Posterior cingulate gyrus (tissue), 11 donors: Measurements from ENCODE around the gene GABRR1.

Source experiments
- DNase-seq, 10 donors: peaks; one replicate each; pipeline versions ENCODE4 v3.0.0 to v3.0.0-alpha.2; 2020 to 2021; ENCODE audit warnings: mixed read lengths in 3 of 10
- intact Hi-C: fragments of 100-400 bp; cut with DNase I; formaldehyde crosslinking; loops from one replicate; pipeline ENCODE4 v1.15.1; 2023

The GABRR1 gene

GRCh38 chr6:89221129-89221528, 4.0 kb upstream of the GABRR1 start:
- intact Hi-C loops = no loop called here
- DNase-seq = no peak

- no peak for DNase-seq
- intact Hi-C loops = no loop called here
Measured at GRCh38 chr6:89216411-89216810, 747 bp downstream of the GABRR1 start.

- intact Hi-C loops = no loop called here
- DNase-seq = no peak
Measured at GRCh38 chr6:89215391-89215790, 1.8 kb downstream of the GABRR1 start.

GRCh38 chr6:89214197-89214596, 3.0 kb downstream of the GABRR1 start:
- DNase-seq = no peak
- intact Hi-C loops = no loop called here

DNA sequence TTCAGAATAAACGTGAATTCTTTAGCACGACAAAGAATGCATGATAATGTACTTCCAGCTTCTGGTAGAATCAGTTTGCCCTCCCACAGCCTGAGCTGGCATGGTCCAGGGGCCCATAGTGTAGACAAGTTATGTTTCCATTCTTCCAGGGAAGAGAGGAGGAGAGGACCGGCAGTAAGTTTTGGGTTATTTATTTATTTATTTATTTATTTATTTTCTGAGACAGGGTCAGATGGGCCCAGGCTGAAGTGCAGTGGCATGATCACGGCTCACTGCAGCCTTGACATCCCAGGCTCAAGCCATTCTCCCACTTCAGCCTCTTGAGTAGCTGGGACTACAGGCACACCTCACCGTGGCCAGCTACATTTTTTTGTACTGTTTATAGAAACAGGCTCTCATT, 4.7 kb downstream of the GABRR1 start:
- no peak for DNase-seq
- intact Hi-C loops = no loop called here

- intact Hi-C loops = no loop called here
- DNase-seq = no peak
Measured at GRCh38 chr6:89209457-89209856, 7.7 kb downstream of the GABRR1 start.

DNA sequence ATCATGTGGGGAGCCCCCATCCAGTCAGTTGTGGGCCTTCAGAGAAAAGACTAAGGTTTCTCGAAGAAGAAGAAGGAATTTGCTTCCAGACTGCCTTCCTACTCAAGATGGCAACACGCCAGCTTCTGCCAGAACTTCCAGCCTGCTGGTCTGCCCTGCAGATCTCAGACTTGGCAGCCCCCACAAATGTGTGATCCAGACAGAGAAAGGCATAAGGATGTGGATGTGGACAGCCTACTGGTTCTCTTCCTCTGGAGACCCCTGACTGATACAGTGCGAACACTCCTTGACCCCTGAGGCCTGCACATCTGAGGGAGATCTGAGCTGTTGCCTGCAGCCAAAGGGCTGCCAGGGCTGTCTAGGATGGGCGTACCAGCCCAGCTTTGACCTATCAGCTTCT, 8.6 kb downstream of the GABRR1 start:
- intact Hi-C loops = no loop called here
- peak in 1 of 10 donors; percentile 17 for DNase-seq

DNA sequence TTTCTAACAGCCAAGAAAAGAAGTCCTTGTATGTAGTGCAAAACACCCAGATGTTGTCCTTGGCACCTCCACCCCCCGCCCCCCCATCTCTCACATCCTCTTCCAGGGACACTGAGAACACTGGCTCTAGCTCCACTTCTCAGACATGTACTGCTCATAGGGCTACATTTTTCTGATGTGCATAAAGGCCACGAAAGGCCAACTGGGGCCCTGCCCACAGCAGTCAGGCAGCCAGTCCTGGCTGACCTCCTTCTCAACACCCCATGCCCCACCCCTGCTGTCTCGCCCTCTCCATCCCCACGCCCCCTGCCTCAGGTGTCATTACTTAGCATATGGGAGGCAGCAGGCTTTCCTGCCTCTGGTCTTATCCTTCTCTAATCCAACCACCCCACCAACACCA, 11.3 kb downstream of the GABRR1 start:
- intact Hi-C loops = no loop called here
- no peak for DNase-seq

DNA sequence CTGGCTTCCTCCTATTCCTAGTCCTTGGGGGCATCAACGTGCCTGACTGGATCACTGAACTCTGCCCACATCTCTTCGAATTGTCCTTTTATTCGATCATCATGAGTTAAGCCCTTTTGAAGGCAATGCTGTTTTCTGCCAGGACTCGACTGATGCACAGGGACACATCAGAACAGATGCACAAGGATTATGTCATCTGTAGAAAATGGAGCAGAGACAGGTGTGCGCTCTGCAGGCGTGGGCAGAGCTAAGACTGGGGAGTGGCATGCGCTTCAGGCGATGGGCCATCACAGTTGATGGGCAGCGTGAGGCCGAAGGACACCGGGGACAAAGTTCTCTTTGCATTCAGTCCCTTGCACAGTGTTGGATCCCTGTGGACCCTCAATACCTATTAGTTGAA, 13.1 kb downstream of the GABRR1 start:
- intact Hi-C loops = no loop called here

DNA sequence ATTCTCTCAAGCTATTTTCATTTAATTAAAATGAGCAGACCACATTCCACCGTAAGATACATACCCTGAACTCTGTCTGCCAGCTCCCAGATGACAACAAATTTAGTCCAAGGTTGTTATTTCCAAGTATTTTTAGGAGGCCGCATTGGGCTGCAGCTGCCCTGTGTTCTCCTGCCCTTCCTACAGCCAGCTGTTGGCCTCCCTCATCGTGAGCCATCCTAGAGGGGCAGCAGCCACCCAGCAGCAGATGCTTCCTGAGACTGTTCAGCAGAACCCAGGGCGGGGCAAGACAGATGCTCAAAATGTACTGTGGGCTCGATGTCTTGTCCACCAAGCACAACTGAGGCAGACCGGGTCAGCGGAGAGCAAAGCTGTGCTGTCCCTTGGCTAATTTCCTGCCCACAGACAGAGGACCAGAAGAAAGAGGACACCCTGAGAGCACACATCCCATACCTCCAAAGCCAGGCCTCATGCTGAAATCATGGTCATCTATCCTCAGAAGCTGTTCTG, 16.4 kb downstream of the GABRR1 start:
- DNase-seq = no peak
- intact Hi-C loops = no loop called here

More for the DNA sequence above, 13.1 kb downstream of the GABRR1 start:
- no peak for DNase-seq

- no peak for DNase-seq
- intact Hi-C loops = no loop called here
Measured at GRCh38 chr6:89199579-89199978, 17.6 kb downstream of the GABRR1 start.

GRCh38 chr6:89198235-89198634, 18.9 kb downstream of the GABRR1 start:
- intact Hi-C loops = no loop called here
- DNase-seq = no peak

DNA sequence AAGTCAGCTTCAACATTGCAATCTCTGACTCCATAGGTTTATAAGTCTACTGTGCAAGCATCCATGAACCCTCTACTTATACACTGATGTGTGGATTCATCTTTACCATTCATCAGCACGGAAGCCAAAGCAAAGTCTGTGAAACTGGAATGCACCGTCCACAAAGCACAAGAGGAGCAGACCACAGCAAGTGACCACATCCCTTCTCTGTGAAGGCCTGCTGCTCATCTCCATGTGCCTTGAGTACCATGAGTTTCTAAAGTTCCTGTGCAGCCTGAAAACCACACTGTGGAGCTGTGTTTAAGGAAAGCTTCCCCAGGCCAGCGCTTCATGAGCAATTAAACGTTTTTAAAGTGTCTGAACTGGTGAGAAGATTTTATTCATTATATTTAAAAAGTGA, 20.0 kb downstream of the GABRR1 start:
- intact Hi-C loops = no loop called here
- DNase-seq = no peak

DNA sequence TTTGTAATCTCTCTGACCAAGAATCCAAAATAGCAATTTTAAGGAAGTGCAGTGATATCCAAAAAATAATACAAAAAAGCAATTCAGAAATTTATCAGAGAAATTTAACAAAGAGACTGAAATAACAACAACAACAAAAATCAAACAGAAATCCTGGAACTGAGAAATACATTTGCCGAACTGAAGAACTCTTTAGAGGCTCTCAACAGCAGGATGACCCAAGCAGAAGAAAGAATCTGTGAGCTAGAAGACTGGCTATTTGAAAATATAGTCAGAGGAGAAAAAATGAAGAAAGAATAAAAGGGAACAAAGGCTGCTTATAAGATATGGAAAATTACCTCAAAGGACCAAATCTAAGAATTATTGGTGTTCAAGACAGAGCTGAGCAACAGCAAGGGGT, 22.6 kb downstream of the GABRR1 start:
- intact Hi-C loops = no loop called here
- no peak for DNase-seq

DNA sequence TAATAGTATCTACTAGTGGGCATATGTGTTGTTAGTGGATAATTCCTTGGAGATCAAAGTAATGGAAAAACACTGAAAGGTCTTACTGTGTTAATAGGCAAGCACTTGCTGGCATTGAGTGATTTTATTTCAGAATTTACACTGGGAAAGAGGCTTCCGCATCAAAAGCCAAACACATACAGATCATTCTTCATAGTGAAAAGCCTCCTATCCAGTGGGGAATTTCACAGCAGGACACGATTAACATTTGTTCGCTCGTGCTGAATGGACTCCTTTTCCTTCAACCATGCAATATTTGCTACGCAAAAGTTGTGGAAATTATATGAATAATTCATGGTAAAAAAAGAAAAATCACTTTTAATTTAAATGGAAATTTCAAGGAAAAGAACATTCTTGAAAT, 26.4 kb downstream of the GABRR1 start:
- no peak for DNase-seq
- intact Hi-C loops = no loop called here

DNA sequence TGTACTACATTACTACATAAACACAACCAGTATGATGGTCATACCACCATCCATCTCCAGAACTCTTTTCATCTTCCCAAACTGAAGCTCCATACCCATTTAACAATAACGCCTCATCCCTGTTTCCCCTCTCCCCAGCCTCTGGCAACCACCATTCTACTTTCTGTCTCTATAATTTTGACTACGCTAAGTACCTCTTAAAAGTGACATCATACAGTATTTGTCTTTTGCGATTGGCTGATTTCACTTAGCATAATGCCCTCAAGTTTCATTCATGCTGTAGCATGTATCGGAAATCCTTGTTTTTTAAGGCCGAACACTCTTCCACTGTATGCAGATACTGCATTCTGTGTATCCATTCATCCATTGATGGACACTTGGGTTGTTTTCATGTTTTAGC, 29.7 kb downstream of the GABRR1 start:
- DNase-seq = no peak

GRCh38 chr6:89186762-89187161, 30.4 kb downstream of the GABRR1 start:
- intact Hi-C loops = no loop called here

More for the DNA sequence above, 29.7 kb downstream of the GABRR1 start:
- intact Hi-C loops = no loop called here

DNA sequence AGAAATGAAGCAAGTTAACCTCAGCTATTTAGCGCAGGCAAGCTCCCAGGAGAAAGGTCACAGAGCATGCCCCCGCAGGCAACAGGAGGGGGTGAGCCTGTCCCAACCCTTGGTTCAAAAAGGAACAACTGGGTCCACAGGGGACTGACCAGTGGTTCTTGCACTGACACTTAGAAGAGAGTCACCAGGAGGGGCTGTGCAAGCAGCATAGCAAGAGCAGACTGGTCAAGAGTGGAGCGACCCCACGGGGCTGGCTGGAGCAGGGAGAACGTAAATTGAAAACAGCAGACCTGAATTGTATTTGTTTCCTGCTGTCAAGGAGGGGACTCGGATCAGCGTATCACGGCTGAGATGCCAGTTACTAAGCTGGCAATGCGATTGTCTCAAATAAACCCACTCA, 32.8 kb downstream of the GABRR1 start:
- no peak for DNase-seq
- intact Hi-C loops = no loop called here

More at GRCh38 chr6:89186762-89187161, 30.4 kb downstream of the GABRR1 start:
- DNase-seq = no peak

- no peak for DNase-seq
- intact Hi-C loops = no loop called here
Measured at GRCh38 chr6:89183294-89183693, 33.9 kb downstream of the GABRR1 start.

DNA sequence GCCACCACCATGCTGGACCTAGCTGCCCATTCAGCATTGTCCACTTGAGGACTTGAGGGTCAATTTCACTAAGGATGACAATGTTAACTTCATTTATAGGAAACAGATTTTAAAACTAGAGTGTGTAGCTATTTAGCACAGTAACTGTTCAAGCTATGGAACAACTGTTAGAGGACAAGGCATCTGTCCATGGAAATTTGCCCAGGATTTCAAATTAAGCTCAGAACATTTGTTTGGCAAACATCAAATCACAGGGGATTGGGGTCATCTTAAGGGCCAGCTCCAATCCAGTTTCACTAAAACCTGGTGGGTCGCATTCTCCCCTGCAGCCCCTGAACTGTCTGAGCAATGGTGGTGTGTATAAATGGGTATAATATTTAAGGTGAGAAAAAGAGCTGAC, 36.2 kb downstream of the GABRR1 start:
- intact Hi-C loops = no loop called here
- DNase-seq = no peak

DNA sequence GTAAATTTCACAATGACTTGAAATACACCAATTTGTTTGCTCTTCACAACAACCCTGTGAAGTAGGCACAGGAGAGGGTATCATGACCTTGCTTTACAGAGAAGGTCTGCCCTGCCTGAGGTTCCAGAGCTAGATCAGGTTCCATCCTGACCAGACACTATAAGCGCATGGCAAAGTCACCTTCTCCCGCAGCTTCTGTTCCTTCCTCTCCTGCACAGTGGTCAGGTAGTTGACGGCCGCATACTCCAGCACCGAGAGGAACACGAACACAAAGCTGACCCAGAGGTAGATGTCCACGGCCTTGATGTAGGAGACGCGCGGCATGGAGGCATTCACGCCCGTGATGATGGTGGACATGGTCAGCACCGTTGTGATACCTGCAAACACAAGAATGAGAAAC, 37.0 kb downstream of the GABRR1 start:
- DNase-seq = no peak
- intact Hi-C loops = no loop called here

DNA sequence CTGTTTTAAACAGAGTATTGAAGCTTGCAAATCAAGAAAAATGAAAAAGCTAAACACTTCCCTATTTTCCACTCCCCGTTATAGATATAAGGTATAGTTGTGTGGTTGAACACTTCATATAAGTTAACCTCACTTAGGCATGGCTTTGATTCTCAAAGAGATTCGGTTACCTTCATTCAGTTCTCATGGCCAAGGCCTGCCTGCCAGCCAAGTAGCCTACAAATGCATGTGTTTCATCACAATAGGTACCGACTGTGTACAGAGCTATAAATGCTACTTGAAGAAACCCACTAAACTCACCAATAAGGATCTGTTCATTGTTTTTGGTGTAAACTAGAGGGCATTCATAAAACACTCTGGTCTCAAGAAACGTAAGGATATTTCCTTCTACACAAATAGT, 43.5 kb downstream of the GABRR1 start:
- intact Hi-C loops = no loop called here
- no peak for DNase-seq

DNA sequence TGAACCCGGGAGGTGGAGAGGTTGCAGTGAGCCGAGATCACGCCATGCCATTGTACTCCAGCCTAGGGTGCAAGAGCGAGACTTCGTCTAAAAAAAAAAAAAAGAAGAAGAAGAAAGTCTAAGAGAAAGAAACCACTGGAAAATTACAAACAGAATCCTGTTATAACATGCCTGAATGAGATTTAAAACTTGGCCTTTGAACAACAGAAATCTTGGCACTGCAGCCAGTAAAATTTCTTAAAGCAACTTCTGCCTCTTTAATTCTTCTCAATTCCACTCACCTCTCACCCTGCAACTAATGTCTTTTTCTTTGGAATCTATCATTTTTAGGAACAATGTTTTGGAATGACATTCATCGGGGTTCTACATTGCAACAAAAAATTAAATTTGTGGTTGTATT, 45.0 kb downstream of the GABRR1 start:
- intact Hi-C loops = no loop called here
- DNase-seq = no peak

- no peak for DNase-seq
- intact Hi-C loops = no loop called here
Measured at GRCh38 chr6:89162047-89162371, 55.1 kb downstream of the GABRR1 start.
